Kidney glomerular epithelial cell (primary cell): Measurements from ENCODE around the gene ENTPD3.
"Not testable (repeated sequence)": the region's sequence is repeated elsewhere in the genome, so short reads cannot be mapped to it uniquely, and the experiment has no call there.

Experiments
- DNase-seq: peaks from one replicate; lab custom pipeline; 2025; lab: John Stamatoyannopoulos, UW

ENTPD3 gene

GRCh38 chr3:40462838-40463237 lies 75.9 kb downstream of the ENTPD3 start:
- DNase-seq: not testable (repeated sequence)

GRCh38 chr3:40463579-40463978 lies 76.6 kb downstream of the ENTPD3 start:
- no peak for DNase-seq

GRCh38 chr3:40464339-40465110 lies 77.5 kb downstream of the ENTPD3 start:
- DNase-seq: no peak

- DNase-seq: no peak
Observed at GRCh38 chr3:40465111-40465407, 78.1 kb downstream of the ENTPD3 start.

- DNase-seq: no peak
Observed at GRCh38 chr3:40465456-40465855, 78.5 kb downstream of the ENTPD3 start.

- DNase-seq: no peak
Observed at GRCh38 chr3:40468018-40468417, 81.0 kb downstream of the ENTPD3 start.

- no peak for DNase-seq
Observed at GRCh38 chr3:40470701-40471100, 83.7 kb downstream of the ENTPD3 start.

GRCh38 chr3:40476478-40477470 lies 89.8 kb downstream of the ENTPD3 start, which contains the start of gene ZNF619:
ZNF619 (plus strand) TSS chr3:40477122; CDS start chr3:40477980, 858 bp downstream.
- DNase-seq: peak; percentile 34

- no peak for DNase-seq
Observed at GRCh38 chr3:40477666-40478065, 90.7 kb downstream of the ENTPD3 start.
